HepG2 (cell line): ENCODE data around the gene PHKG2.

Experiments used
- HMGXB4 ChIP-seq, 2 experiments: sonication (generic) in 1 of 2; formaldehyde crosslinking in 1 of 2; IDR thresholded peaks; 2 replicates each; pipeline versions ENCODE4 v1.4.0 to v1.6.1; 2018 to 2020; ENCODE audit warnings: missing genetic modification reagents in 2 of 2, borderline replicate concordance in 1 of 2, low read depth in 1 of 2, mild to moderate bottlenecking in 1 of 2, missing biosample characterization in 1 of 2
- HOMEZ ChIP-seq: IDR thresholded peaks from 2 replicates; pipeline ENCODE4 v1.6.1; 2016; ENCODE audit warnings: low read depth
- PHF21A ChIP-seq: sonication (generic); formaldehyde crosslinking; IDR thresholded peaks from 2 replicates; pipeline ENCODE4 v1.5.0; 2020; ENCODE audit warnings: mild to moderate bottlenecking, missing genetic modification reagents
- SIN3B ChIP-seq: fragments of 150-350 bp; IDR thresholded peaks from 2 replicates; pipeline ENCODE4 v1.6.1; 2014; ENCODE audit warnings: low read length
- SMAD1 ChIP-seq: sonication (generic); formaldehyde crosslinking; IDR thresholded peaks from 2 replicates; pipeline ENCODE4 v1.4.0; 2020; ENCODE audit warnings: missing genetic modification reagents, low read depth, mild to moderate bottlenecking, borderline replicate concordance
- SNRNP70 ChIP-seq: fragments of 200-400 bp; formaldehyde crosslinking; IDR thresholded peaks from 2 replicates; pipeline ENCODE4 v1.6.1; 2017; ENCODE audit warnings: mild to moderate bottlenecking, low read depth, low read length, moderate library complexity
- ZNF264 ChIP-seq: sonication (generic); formaldehyde crosslinking; IDR thresholded peaks from 2 replicates; pipeline ENCODE4 v1.4.0; 2020; ENCODE audit warnings: missing genetic modification reagents

DNA sequence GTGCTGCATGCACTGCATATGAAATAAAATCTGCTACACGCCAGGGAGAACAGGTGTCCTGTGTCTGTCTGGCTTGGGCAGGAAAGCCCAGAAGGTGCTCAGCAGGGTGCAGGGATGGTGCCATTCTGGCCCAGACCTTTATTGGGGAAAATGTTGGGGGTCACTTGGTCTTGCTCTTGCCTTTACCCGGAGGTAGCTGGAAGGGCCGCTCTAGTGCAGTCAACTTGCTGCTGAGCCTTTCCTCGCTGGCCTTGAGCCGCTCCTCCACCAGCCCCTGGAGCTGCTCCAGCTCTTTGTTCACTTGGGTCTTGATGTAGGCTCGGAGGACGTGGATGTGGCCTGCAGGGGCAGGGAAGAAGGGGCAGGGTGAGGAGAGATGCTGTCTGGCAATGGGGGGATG is 9.1 kb downstream of the PHKG2 start:
- TF ChIP-seq HMGXB4 (CRISPR knock-in tag; IDR thresholded peaks at IDR 0.05; ENCODE audit: borderline replicate concordance in 1 of 2, low read depth in 1 of 2) (no peak), SMAD1 (CRISPR knock-in tag) (no peak), SIN3B (no peak), HOMEZ (no peak), ZNF264 (no peak), PHF21A (CRISPR knock-in tag) (no peak), SNRNP70 (no peak)
